Stimulated activated effector memory CD8-positive, alpha-beta T cell treated with anti-CD3 and anti-CD28 coated beads, Interleukin-12 subunit alpha, Interleukin-12 subunit beta, amount 100 ng/mL, for 72 hours (primary cell): Measurements from ENCODE around the gene WDR59.
"Not testable (repeated sequence)": the region's sequence is repeated elsewhere in the genome, so short reads cannot be mapped to it uniquely, and the experiment has no call there.

Experiments used
- ATAC-seq: fragments of 150-1000 bp; cut with Tn5 transposase; 2 replicates; pipeline ENCODE4 v1.10.0; 2021
- DNase-seq, 2 donors: peaks; one replicate each; pipeline ENCODE4 v3.0.0; 2021 to 2022; ENCODE audit warnings: low spot score in 2 of 2
- H3K27ac Mint-ChIP-seq: one replicate; pipeline ENCODE4 v1.8.0; 2022; ENCODE audit warnings: mild to moderate bottlenecking, mixed read lengths
- H3K36me3 Mint-ChIP-seq: one replicate; pipeline ENCODE4 v1.8.0; 2022; ENCODE audit warnings: mild to moderate bottlenecking, mixed read lengths
- H3K4me1 Mint-ChIP-seq: one replicate; pipeline ENCODE4 v1.8.0; 2022; ENCODE audit warnings: mixed read lengths
- H3K4me3 Mint-ChIP-seq: one replicate; pipeline ENCODE4 v1.8.0; 2022; ENCODE audit warnings: mild to moderate bottlenecking, mixed read lengths
- H3K9me3 Mint-ChIP-seq: one replicate; pipeline ENCODE4 v1.8.0; 2022; ENCODE audit warnings: mixed read lengths

WDR59 gene

GRCh38 chr16:74999219-74999608, 14.3 kb upstream of the WDR59 start:
- peak; percentile 50 for ATAC-seq
- DNase-seq: peak; percentile 23 to 59
- H3K27ac Mint-ChIP-seq: no peak overlapping the region
- no peaks in the 10 kb centered on the region for H3K9me3 Mint-ChIP-seq
- peaks cover 44% of the 10 kb centered on the region for H3K4me1 Mint-ChIP-seq
- peak overlapping the region; percentile 85 for H3K4me3 Mint-ChIP-seq
- peaks cover 17% of the 10 kb centered on the region for H3K36me3 Mint-ChIP-seq

- Mint-ChIP-seq H3K9me3 (no peaks in the 10 kb centered on the region), H3K4me3 (peak within 1 kb of the TSS; percentile 85), H3K27ac (peak within 1 kb of the TSS; percentile 86), H3K36me3 (peaks cover 17% of the 10 kb centered on the region), H3K4me1 (peaks cover 39% of the 10 kb centered on the region)
- DNase-seq: peak; percentile 80 to 94
- peak; percentile 86 for ATAC-seq
Observed at GRCh38 chr16:74998481-74999218, 13.7 kb upstream of the WDR59 start, which contains the start of gene ZNRF1. Gene ZNRF1, plus strand, starts transcription at chr16:74999024. Its CDS starts 648 bp downstream, at chr16:74999672.

DNA sequence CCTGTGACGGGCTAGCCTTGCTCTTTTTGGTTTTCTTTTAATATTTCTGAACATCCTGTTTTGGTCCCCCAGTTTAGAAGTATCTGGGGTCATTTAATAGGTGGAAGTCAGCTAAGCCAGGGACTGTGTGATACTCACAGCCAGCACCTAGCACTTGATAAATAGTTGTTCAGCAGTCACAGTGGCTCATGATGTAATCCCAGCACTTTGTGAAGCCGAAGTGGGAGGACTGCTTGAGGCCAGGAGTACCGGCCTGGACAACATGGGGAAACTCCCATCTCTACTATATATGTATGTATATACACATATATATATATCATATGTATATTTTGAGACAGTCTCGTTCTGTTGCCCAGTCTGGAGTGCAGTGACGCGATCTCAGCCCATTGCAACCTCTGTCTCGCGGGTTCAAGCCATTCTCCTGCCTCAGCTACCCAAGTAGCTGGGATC, 12.1 kb upstream of the WDR59 start:
- Mint-ChIP-seq H3K9me3 (no peaks in the 10 kb centered on the region), H3K36me3 (peaks cover 11% of the 10 kb centered on the region), H3K4me1 (peaks cover 23% of the 10 kb centered on the region), H3K27ac (no peak overlapping the region), H3K4me3 (no peak overlapping the region)
- DNase-seq (no peak), ATAC-seq (no peak)

GRCh38 chr16:74995986-74996385, 11.1 kb upstream of the WDR59 start:
- Mint-ChIP-seq H3K4me3 (no peak overlapping the region), H3K27ac (no peak overlapping the region), H3K4me1 (peaks cover 12% of the 10 kb centered on the region), H3K9me3 (no peaks in the 10 kb centered on the region), H3K36me3 (peaks cover 11% of the 10 kb centered on the region)
- ATAC-seq: no peak
- no peak for DNase-seq

GRCh38 chr16:74991593-74992403, 6.9 kb upstream of the WDR59 start:
- no peak overlapping the region for H3K4me3 Mint-ChIP-seq
- no peaks in the 10 kb centered on the region for H3K4me1 Mint-ChIP-seq
- no peak for ATAC-seq
- no peaks in the 10 kb centered on the region for H3K36me3 Mint-ChIP-seq
- H3K9me3 Mint-ChIP-seq: no peaks in the 10 kb centered on the region
- H3K27ac Mint-ChIP-seq: peak overlapping the region; percentile 40
- DNase-seq: no peak

GRCh38 chr16:74991268-74991592, 6.3 kb upstream of the WDR59 start:
- H3K9me3 Mint-ChIP-seq: no peaks in the 10 kb centered on the region

GRCh38 chr16:74990832-74991231, 5.9 kb upstream of the WDR59 start:
- H3K4me3 Mint-ChIP-seq: no peak overlapping the region
- ATAC-seq (no peak), DNase-seq (no peak)
- no peaks in the 10 kb centered on the region for H3K9me3 Mint-ChIP-seq
- H3K4me1 Mint-ChIP-seq: no peaks in the 10 kb centered on the region
- H3K36me3 Mint-ChIP-seq: no peaks in the 10 kb centered on the region
- H3K27ac Mint-ChIP-seq: no peak overlapping the region

More at GRCh38 chr16:74991268-74991592, 6.3 kb upstream of the WDR59 start:
- Mint-ChIP-seq H3K4me3 (no peak overlapping the region), H3K36me3 (no peaks in the 10 kb centered on the region), H3K4me1 (no peaks in the 10 kb centered on the region), H3K27ac (no peak overlapping the region)
- DNase-seq: no peak
- no peak for ATAC-seq

- H3K4me3 Mint-ChIP-seq, ATAC-seq, H3K4me1 Mint-ChIP-seq, DNase-seq, H3K9me3 Mint-ChIP-seq, H3K27ac Mint-ChIP-seq, H3K36me3 Mint-ChIP-seq: not testable (repeated sequence)
Observed at GRCh38 chr16:74989864-74990263, 4.9 kb upstream of the WDR59 start.

GRCh38 chr16:74987027-74987681, 2.2 kb upstream of the WDR59 start:
- peaks cover 27% of the 10 kb centered on the region for H3K4me1 Mint-ChIP-seq
- H3K9me3 Mint-ChIP-seq: no peaks in the 10 kb centered on the region
- DNase-seq: no peak
- no peak overlapping the region for H3K4me3 Mint-ChIP-seq
- peaks cover 11% of the 10 kb centered on the region for H3K36me3 Mint-ChIP-seq
- H3K27ac Mint-ChIP-seq: no peak overlapping the region
- ATAC-seq: no peak

- no peak for ATAC-seq
- H3K36me3 Mint-ChIP-seq: peaks cover 19% of the 10 kb centered on the region
- peaks cover 28% of the 10 kb centered on the region for H3K4me1 Mint-ChIP-seq
- DNase-seq: peak in 1 of 2 donors; percentile 13
- peak overlapping the region; percentile 87 for H3K4me3 Mint-ChIP-seq
- peak overlapping the region; percentile 95 for H3K27ac Mint-ChIP-seq
- H3K9me3 Mint-ChIP-seq: no peaks in the 10 kb centered on the region
Observed at GRCh38 chr16:74984194-74984528, 762 bp downstream of the WDR59 start.

GRCh38 chr16:74982256-74982655, 2.7 kb downstream of the WDR59 start:
- no peak overlapping the region for H3K27ac Mint-ChIP-seq
- no peak for DNase-seq
- H3K9me3 Mint-ChIP-seq: no peaks in the 10 kb centered on the region
- peaks cover 38% of the 10 kb centered on the region for H3K36me3 Mint-ChIP-seq
- no peak overlapping the region for H3K4me3 Mint-ChIP-seq
- no peak for ATAC-seq
- H3K4me1 Mint-ChIP-seq: peaks cover 28% of the 10 kb centered on the region

- no peak for ATAC-seq
- H3K9me3 Mint-ChIP-seq: no peaks in the 10 kb centered on the region
Observed at GRCh38 chr16:74975591-74975990, 9.3 kb downstream of the WDR59 start.

DNA sequence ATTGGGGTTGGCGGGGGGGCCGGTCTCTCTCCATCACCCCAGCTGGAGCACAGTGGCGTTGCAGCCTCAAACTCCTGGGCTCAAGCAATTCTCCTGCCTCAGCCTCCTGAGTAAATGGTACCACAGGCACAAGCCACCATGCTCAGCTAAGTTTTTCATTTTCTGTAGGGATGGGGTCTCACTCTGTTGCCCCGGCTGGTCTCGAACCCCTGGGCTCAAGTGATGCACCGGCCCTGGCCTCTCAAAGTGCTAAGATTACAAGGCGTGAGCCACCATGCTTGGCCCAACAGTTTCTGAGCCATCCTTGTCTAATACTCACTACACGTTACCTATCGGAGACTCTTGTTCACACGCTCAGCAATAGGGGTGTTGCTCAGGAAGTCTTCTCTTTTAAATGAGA, 11.6 kb downstream of the WDR59 start:
- no peak overlapping the region for H3K27ac Mint-ChIP-seq
- H3K36me3 Mint-ChIP-seq: peaks cover 31% of the 10 kb centered on the region
- ATAC-seq (no peak), DNase-seq (no peak)
- H3K4me1 Mint-ChIP-seq: peaks cover 8% of the 10 kb centered on the region
- no peaks in the 10 kb centered on the region for H3K9me3 Mint-ChIP-seq
- H3K4me3 Mint-ChIP-seq: no peak overlapping the region

More at GRCh38 chr16:74975591-74975990, 9.3 kb downstream of the WDR59 start:
- Mint-ChIP-seq H3K27ac (no peak overlapping the region), H3K36me3 (peaks cover 48% of the 10 kb centered on the region), H3K4me1 (no peaks in the 10 kb centered on the region), H3K4me3 (no peak overlapping the region)
- DNase-seq: no peak

DNA sequence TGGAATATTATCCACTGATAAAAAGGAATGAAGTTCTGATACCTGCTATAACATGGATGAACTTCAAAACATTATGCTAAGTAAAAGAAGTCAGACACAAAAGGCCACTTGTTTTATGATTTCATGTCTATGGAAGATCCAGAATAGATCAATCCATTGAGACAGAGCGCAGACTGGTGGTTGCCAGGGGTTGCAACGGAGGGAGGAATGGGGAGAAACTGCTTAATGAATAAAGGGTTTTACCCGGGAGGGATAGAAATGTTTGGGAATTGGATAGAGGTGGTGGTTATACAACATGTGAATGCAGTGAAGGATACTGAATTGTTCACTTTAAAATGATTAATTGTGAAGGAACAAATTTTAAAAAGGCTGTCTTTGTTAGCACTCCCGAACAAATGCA, 30.2 kb downstream of the WDR59 start:
- Mint-ChIP-seq H3K27ac (peak overlapping the region; percentile 15), H3K9me3 (no peaks in the 10 kb centered on the region), H3K4me1 (no peaks in the 10 kb centered on the region), H3K4me3 (no peak overlapping the region), H3K36me3 (peaks cover 99% of the 10 kb centered on the region)
- no peak for ATAC-seq
- no peak for DNase-seq

DNA sequence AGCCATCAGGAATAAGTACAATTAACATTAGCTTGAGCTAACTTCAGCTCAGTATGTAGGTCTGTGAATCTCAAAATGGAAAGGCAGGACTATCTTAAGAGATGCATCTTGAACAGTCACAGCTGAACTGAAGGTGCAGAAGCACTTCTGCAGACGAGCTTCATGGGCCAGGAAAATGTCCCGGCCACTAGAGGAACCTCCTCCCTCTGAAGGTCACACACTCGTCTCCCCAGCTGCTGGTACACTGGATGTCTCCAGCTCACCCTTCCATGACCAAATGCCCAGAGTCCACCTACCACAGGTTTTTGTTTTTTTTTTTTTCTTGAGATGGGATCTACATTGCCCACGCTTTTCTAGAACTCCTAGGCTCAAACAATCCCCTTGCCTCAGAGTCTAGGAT, 33.2 kb downstream of the WDR59 start:
- Mint-ChIP-seq H3K36me3 (peaks cover 100% of the 10 kb centered on the region), H3K9me3 (no peaks in the 10 kb centered on the region)

More for the DNA sequence above, 33.2 kb downstream of the WDR59 start:
- Mint-ChIP-seq H3K4me3 (no peak overlapping the region), H3K4me1 (no peaks in the 10 kb centered on the region), H3K27ac (no peak overlapping the region)
- no peak for DNase-seq
- ATAC-seq: no peak
